Fibroblast of the aortic adventitia (primary cell): ENCODE measurements around the gene AKR1C2. TPM values are rescaled to one million over a fixed set of nuclear protein-coding genes. Genes with fewer than 3 reads are reported as not detected.

Experiments
- DNase-seq: peaks from one replicate; pipeline ENCODE4 v3.0.0-alpha.2; 2010; ENCODE audit warnings: low read depth
- H3K4me3 ChIP-seq: 2 replicates; pipeline ENCODE4 v1.5.1; 2011; ENCODE audit warnings: low read depth, mild to moderate bottlenecking, control low read depth, low read length, moderate library complexity
- CTCF ChIP-seq: IDR thresholded peaks from 2 replicates; pipeline ENCODE4 v1.5.1; 2011; ENCODE audit warnings: mild to moderate bottlenecking, low read length, control low read depth, inconsistent platforms; ENCODE audit not compliant: insufficient read depth
- total RNA-seq: library from RNA; depleted of rRNA; stranded (reverse); fragments of >200 nt; gene quantifications from 2 replicates; pipeline ENCODE4 v1.2.3, GENCODE V29; 2012; ENCODE audit warnings: low replicate concordance

Gene AKR1C2
- total RNA-seq, 1 donor: 376 TPM

GRCh38 chr10:5041471-5042023, 37.9 kb upstream of the AKR1C2 start:
- H3K4me3 ChIP-seq: no peak overlapping the region
- TF ChIP-seq CTCF: no peak

GRCh38 chr10:5040781-5041470, 37.3 kb upstream of the AKR1C2 start:
- H3K4me3 ChIP-seq: no peak overlapping the region
- no peak for DNase-seq
- TF ChIP-seq CTCF: no peak

More at GRCh38 chr10:5041471-5042023, 37.9 kb upstream of the AKR1C2 start:
- no peak for DNase-seq

- H3K4me3 ChIP-seq: no peak overlapping the region
- TF ChIP-seq CTCF: no peak
- DNase-seq: no peak
Measured at GRCh38 chr10:5040010-5040673, 36.5 kb upstream of the AKR1C2 start.

GRCh38 chr10:5038733-5039132, 35.1 kb upstream of the AKR1C2 start:
- H3K4me3 ChIP-seq: no peak overlapping the region
- DNase-seq: peak; percentile 22

GRCh38 chr10:5038101-5038500, 34.4 kb upstream of the AKR1C2 start:
- no peak overlapping the region for H3K4me3 ChIP-seq
- no peak for TF ChIP-seq CTCF
- DNase-seq: no peak

More at GRCh38 chr10:5038733-5039132, 35.1 kb upstream of the AKR1C2 start:
- TF ChIP-seq CTCF: no peak

- DNase-seq: no peak
- no peak overlapping the region for H3K4me3 ChIP-seq
- no peak for TF ChIP-seq CTCF
Measured at GRCh38 chr10:5036511-5036910, 32.9 kb upstream of the AKR1C2 start.
